Stimulated activated CD8-positive, alpha-beta memory T cell treated with anti-CD3 and anti-CD28 coated beads, Interleukin-15, amount 100 ng/mL, for 48 hours (primary cell): ENCODE results near the gene CHCHD6.

ENCODE experiments used
- DNase-seq, 2 donors: peaks; one replicate each; pipeline ENCODE4 v3.0.0-alpha.2; 2020; ENCODE audit warnings: low read depth in 2 of 2

CHCHD6 gene

DNA sequence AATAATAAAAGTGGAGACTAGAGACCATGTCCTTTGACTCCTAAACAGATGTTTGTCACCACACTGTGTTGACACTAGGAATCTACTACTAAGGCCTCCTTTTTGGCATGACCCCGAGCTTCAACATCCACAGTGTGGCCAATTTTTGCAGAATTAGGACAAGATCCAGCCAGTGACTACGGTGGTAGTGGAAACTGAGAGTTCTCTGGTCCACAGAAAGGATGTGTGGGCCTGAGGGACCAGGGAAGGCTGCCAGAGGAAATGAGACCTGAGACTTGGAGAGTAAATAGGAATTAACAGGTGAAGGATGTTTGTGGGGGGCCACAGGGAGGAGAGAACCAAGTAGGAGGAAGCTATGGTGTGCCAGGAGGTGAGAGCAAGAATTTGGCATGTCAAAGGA lies 122.7 kb downstream of the CHCHD6 start:
- DNase-seq: no peak

DNA sequence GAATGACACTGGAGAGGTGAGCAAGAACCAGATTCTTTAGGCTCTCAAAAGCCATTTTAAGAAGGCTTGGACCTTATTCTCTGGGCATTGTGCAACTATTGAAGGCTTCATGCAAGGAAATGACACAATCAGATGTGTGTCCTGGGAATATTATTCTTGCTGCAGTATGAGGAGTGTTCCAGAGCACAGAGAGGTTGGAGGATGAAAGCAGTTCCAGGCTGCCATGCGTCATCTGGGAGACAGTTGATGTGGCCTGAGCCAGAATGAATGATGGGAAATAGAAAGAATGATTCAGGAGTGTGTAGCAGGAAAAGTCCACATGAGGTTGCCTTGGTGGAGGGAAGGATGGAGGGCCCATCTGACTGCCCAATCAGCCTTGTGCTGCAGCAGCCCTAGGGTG lies 123.1 kb downstream of the CHCHD6 start:
- DNase-seq: no peak

DNA sequence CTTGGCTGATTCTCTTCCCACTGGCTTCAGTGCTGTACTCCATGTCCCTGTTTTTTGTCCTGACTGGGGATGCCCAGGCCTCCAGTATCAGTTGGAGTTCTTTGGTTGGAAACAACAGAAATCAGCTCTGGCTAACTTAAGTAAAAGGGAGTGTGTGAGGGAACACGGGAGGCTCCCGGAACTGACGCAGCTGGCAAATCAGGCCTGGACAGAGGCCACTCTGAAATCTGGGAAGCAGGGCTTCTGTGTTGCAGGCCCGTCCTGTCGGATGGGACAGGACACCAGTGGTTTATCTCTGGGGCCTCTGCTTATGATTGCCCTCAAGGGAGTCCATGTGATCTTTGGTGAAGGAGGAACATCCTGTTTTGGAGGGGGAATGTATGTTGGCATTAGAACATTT lies 124.3 kb downstream of the CHCHD6 start:
- no peak for DNase-seq

DNA sequence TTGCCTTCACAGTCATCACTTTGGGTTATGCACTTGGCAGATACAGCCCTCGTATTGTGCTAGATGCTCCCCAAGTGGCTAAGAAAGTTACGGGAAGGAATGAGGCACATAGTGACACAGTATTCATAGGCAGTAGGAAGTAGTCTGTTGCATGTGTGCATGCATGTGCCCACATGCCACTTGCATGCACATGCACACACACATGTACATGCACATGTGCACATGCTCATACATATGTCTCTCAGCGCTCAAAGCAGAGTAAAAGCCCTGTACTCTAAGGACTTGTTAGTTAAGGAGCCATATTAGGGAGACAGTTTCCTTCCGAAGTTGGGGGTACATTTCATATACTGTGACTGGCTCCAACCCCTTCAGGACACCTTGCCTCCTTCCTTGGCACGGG lies 128.9 kb downstream of the CHCHD6 start:
- DNase-seq: no peak

DNA sequence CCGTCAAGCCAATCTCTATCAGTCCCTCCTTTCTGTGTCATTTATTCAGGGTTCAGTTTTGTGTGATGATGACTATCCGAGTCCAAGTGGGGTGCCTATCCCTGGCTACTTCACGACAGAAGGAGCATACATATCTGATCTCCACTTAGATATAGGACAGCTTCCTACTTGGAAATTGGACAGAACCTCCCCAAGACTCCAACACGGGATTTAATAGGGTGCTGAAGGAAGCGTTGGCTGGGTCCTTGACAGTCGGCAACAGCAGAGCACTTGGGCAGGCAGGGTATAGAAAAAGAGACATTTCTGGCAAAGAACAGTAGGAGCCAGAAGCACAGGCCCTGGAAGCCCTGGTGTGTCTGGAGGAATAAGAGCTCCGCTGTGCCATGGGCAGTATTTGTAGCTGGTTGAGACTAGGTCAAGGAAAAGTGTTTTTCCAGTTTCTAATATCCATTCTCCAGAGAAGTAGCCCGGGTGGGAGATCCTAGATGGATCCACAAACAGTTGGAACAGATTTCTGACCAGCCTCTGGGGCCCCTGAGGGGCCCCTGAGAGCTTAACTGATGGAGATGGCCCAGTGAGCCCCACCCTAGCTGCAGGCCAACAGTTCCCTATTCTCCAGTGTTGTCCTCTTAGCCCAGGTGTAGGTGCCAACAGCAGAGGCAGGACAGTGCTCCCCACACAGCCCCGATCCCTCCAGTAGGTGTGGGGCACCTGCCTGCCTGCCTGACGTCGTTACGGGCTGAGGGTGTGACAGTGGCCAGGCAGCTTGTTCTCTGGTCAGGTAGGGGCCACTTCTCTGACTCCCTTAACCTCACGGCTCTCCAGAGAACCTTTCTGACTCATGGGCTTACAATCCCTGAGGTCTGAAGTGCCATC lies 130.8 kb downstream of the CHCHD6 start:
- no peak for DNase-seq

DNA sequence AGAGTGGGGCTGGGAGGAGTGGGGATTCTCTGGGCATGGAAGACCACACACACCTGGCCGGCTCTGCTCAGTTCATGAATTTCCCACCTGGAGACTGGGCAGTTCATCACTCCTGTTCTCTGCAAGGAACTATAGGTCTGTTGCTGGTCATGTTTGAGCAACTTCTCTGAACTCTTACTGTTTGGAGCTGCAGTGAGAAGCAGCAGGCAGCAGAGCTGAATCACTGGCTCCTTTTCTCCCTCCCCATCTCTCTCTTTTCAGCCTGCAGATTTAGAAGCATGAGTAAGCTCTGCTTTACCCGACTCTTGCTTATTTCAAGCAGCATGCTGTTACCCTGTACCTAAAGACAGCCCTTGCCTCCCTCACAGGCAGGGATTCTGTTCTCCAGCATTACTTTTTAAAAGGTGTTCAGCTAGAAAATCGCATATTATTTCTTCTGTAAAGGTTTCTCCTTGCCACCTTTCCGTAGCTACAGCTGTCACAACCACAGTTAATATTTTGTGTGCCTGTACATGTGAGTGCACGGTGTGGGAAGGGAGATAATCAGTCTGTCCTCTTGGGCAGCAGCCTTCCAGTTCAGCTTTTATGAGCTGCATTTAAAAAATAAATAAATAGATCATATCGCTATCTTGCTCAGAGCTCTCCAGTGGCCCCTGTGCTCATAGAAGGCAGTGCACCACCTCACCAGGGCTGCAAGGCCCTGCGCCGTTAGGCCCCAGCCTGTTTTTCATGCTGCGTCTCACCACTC lies 131.6 kb downstream of the CHCHD6 start:
- DNase-seq: no peak

DNA sequence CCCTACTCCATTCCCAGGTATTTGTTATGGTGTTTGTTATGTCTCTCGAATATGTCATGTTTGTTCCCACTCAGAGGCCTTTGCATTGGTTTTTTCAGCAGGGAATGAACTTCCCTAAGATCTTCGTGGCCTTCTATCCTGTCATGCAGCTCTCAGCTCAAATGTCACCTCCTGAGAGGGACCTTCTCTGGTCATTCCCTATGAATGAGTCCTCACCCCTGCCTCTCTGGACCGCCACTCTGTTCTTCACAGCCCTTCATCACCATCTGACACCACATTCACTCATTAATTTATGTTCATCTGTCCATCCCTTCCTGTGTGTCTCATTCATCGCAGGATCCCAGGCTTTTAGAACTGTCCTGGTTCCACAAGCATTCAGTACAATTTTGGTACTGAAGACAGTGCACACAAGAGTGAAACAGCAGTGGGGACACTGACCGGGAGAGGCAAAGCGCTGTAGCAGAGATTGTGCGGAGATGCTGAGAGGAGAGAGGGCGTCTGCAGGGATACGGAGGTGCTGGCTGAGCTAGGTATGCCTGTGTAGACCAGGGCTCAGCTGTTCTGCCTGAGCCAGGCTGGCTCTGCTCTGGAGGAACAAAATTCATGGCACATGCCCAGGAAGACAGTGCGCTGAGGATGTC lies 132.3 kb downstream of the CHCHD6 start:
- DNase-seq: no peak

DNA sequence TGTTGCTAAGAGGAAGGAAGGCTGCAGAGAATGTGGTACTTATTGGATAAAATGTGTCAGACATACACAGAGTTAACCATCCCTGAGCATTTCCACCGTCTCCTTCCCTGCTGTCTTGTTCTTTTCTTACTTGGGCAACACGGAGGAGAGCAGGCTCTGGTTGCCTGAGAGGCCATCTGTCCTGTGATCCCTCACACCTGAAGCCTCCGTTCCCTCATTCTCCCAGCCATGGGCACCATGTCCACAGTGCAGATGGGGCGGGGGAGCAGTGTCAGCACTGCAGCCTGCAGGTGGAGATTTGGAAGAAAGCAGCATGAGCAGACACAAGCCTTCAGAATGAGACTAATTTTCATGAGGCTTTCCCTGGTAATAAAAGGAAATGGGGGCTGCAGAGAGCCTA lies 133.7 kb downstream of the CHCHD6 start:
- no peak for DNase-seq

DNA sequence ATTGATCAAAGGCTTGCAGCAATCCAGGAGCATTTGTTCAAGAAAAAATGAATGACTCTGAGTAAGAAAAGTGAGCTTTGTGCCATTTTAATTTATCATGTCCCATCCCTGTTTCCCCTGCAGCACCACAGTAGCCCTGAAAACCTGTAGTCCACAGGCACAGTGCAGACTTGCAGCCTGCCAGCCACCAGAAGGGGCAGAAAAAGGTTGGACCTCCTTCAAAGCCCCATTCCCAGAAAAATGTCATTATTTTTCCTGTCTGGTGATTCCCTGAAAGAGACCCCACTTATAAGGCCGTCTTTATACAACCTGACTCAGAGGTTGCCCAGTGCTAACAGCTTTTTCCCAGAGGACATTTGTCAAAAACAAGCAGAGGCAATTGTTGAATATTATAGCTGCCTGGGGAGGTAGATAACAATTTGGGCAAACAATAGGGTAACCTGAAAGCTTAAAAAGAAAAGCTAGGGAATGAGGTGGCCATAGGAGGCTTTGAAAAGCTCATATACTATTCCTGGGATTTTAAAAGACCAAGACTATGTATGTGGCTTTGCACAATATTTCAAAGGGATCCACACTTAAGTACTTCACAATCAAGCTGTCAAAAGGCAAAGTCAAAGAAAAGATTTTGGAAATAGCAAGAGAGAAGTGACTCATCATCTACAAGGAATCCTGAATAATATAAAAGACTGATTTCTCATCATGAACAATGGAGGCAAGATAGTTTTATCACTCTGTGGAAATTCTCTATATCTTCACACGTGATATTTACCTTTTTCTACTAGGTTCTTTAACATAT lies 142.1 kb downstream of the CHCHD6 start:
- no peak for DNase-seq

DNA sequence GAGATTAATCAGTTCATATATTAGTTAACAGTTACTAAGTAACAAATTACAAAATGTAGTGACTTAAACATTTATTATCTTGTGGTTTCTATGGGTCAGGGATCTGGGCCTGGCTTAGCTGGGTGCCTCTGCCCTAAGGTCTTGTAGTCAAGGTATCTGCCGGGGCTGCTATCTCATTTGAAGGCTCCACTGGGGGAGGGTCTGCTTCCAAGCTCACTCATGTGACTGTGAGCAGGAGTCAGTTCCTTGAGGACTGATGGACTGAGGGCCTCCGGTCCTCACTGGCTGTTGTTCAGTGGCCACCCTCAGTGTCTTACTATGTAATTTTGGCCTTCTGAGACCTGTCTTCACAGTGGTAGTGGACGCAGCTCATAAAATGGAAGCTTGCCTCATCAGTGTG lies 143.0 kb downstream of the CHCHD6 start:
- DNase-seq: no peak

DNA sequence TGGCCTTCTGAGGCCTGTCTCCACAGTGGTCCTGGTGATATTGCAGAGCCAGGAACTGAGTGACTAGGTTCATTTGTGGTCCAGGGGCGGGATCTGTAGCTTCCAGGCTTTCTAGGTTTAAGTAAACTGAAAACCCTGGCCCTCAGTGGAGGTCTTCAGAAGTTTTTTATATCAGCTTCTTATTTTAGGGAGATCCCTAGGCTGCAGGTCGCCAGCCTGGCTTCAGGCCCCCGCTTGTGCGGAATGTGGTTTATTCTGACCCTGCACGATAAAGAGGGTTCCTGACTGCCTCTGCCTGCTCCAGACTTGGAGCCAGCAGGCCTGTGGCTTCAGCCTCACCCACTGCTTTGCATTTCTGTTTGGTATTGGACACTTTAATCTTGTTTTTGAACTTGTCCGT lies 145.0 kb downstream of the CHCHD6 start:
- no peak for DNase-seq

DNA sequence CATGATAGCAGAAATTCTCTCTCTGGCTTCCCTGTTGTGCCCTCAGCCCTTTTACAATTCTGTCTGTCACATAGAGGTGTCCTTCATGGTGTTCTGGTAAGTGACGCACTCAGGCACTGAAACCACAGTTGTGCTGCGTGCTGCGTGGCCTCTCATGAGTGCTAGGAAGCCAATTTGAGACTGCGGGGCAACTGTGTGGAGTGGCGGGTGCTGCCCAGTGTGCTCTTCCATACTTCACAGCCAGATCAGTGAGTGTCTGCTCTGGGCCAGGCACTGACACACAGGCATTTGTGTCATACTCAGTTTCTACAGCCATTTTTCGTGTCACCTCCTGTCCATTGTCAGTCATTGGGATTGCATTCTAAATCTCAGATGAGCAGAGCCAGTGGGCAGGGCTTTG lies 145.7 kb downstream of the CHCHD6 start:
- DNase-seq: no peak

DNA sequence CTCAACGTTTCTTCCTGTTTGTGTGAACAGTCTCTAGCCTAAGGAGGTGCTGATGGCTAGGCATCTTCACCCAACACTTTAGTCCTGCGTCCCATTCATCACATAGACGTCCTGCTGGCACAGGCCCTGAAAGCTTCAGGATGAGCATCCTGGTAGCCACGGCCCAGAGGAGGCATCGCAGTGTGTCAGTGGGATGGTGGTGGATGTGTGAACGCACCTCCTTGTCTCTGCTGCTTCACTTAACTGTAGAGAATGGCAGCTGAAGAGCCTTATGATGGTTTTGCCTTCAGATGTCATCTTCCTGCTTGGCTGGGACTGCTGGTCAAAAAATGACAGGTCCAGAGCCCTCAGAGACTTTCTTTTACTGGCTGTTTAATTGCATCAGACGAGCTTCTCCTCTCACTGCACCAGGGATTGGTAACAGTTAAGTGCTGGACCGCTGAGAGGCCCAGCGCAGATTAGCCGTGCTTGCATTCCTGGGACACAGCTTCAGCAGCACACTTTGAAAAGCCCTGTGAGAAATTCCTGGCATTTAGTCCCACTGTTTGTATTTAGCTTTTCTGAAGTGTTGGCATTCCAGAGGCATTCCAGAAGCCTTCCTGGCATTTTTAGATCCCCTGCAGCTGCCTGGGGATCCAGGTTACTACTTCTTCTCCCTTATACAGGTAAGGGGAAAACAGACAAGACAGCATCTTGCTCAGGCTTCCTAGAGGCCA lies 146.5 kb downstream of the CHCHD6 start:
- no peak for DNase-seq

DNA sequence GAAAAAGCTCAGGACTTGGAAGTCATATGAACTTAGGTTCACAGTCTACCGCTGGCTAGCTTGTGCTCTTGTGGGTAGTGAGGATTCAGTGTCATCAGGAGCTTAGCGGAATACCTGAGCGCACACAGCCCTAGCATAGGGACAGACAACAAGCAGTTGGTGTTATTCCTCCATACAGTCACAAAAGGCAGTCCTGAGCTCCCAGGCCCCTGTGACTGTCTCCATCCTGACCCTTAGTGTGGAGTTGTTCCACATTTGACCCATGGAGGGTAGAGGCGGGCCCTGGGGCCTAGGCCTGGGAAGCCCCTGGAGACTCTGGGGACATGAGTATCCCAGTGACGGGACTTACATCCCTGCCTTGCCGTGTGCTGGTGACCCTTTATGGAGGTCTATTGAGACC lies 147.3 kb downstream of the CHCHD6 start:
- DNase-seq: no peak

DNA sequence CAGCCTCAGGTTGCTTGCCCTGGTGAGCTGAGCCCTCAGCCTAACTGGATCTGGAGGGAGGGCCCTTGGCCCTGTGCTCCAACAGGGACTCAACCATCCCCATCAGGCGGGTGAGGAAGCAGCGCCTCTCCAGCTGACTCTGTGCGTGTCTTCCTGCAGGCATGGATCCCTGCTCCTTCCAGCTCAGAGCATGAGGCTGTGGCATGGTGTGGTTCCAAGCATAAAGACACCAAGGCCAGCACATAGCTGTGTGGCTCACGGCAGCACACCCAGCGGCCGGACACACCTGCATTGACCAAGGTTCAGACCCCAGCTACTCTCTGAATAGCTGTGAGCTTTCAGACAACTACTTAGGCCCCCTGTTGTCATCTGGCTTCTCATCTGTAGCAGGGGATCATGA lies 147.9 kb downstream of the CHCHD6 start:
- DNase-seq: no peak

DNA sequence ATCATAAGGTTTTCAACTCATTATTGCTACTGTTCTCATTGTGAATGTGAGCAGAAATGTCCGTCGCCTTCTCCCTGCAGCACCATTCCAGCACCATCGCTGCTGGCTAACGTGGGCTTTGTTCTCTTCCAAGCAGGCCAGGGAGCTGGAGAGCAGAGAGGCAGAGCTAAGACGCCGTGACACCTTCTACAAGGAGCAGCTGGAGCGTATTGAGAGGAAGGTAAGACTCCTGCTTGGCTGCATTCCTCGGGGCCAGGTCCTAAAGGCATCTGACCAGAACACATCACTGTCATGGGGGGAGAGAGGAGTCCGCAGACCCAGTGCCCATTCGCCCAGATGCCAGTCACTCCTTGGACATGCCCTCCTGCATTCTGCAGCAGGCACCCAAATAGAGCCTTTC lies 148.5 kb downstream of the CHCHD6 start:
- DNase-seq: no peak

DNA sequence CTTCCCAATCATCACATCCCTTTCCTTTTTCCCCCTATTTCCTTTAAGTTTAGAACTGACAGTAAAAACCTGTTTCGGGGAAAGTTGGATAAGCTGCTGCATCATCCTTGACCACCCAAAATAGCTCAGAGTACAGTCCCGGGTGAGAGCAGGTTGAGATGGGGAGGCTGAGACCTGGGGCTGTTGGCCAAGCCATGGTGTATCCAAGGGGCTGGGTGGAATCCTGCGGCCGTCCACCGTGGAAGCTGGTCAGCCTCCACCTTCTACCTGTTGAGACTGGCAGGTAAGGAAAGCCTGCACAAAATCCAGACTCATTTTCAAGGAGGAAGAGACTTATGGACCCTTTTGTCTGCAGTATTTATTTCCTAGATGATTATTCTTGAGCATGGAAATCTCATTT lies 150.6 kb downstream of the CHCHD6 start:
- DNase-seq: no peak

DNA sequence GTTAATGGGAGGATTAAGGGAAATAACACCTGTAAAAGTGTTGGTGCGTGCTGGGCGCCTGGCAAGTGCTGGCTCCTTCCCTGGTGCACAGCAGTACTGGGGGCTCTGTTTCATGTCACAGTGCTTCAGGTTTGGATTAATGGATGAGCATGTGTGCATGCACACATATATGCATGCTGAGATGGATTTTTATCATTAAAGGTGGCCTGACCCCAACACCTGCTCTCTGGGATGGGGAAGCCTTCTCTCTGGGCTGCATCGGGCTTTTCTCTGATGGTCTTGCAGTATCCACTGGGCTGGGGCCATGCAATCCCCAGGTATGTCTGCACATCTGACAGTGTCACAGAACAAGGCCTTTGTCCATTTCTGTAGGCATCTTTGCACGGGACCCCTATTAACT lies 151.3 kb downstream of the CHCHD6 start:
- DNase-seq: no peak

DNA sequence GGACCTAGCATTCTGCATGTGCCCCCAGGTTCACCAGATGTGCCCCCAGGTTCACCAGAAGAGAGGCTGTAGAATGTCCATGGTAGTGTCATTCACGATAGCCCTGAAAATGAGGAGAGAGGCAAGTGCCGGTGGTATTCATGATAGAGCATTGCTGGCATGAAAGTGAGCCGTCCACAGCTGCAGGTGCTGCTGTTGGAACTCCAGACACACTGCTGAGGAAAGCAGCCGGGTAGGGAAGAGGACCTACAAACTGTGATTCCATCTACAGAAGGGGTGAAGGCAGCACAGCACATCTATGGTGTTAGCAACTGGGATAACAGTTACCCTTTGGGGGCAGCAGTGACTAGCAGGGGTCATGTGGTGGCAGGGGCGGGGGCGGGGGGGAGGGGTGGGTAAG lies 153.9 kb downstream of the CHCHD6 start:
- DNase-seq: no peak

DNA sequence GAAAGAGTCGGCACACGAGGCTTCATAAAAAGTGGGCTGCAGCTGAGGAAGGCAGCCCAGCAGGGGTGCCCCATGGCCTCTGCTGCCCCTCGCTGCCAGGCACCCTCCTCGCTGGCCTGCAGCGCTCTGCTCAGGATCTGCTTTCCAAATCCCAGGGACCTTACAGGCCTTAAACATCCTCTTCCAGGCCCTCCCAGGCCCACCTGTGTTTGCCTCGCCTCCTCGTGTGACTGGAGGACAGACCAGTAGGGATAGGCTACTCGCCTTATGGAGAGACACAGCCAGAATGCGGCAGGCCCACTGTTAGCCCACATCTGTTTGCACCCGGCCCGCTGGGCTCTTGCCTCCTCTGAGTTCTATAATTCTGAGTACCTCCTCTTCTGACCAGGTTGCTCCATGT lies 154.4 kb downstream of the CHCHD6 start:
- DNase-seq: no peak

DNA sequence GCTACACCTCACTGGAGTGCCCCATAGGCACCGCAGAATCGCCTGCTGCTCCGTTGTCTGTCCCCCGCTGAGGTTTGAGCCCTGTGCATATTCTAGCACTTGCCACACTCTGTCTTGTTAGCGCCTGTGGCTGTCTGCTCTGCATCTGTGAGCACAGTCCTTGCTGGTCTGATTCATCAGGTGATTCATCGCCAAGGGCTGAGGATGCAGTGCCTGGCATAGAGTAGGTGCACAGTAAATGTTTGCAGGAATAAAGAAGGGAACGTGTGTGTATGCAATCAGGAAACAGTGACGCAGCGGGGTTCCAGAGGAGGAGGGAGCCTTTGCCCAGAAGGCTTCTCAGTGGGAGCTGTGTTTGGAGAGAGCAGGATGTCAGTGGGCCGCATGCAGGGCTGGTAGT lies 154.8 kb downstream of the CHCHD6 start:
- no peak for DNase-seq
